ENCODE data around the gene MAP3K7CL.

The MAP3K7CL gene

DNA sequence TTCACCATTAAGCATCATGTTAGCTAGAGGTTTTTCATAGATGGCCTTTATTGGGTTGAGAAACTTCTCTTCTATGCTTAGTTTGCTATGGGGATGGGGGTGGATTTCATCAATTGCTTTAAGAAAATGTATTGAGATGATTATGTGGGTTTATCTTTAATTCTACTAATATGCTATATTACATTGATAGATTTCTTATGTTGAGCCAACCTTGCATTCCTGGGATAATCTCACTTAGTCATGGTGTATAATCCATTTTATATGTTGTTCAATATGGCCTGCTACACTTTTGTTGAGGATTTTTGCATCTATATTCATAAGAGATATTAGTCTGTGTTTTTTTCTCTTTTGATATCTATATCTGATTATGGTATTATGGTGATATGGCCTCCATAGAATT is 70.7 kb downstream of the MAP3K7CL start:
- Histone ChIP-seq H3K27me3 (ENCODE audit: low read depth, low read length) (no peaks in the 10 kb centered on the region), H4K20me1 (ENCODE audit: insufficient read depth, low read length) (no peaks in the 10 kb centered on the region), H3K36me3 (replicated peaks; ENCODE audit: low read depth, low read length) (peaks cover 58% of the 10 kb centered on the region), H3K4me1 (ENCODE audit: low read length) (peaks cover 17% of the 10 kb centered on the region), H2AFZ (ENCODE audit: low read depth, low read length) (no peak overlapping the region), H3K4me2 (ENCODE audit: low read length) (no peak overlapping the region), H3K4me3 (ENCODE audit: low read length) (no peak overlapping the region), H3K27ac (ENCODE audit: low read length) (no peak overlapping the region), H3K9ac (ENCODE audit: low read length) (no peak overlapping the region), H3K9me3 (ENCODE audit: insufficient read depth, low read length) (peaks cover 11% of the 10 kb centered on the region), H3K79me2 (ENCODE audit: low read length) (peaks cover 30% of the 10 kb centered on the region)
- no peak for TF ChIP-seq EZH2phosphoT487 (IDR thresholded peaks at IDR 0.05; ENCODE audit: low read depth)
- no peak for TF ChIP-seq CTCF (IDR thresholded peaks at IDR 0.05; ENCODE audit: low read depth, low read length)

GRCh38 chr21:29205009-29205408 is 74.6 kb downstream of the MAP3K7CL start:
- Histone ChIP-seq H3K36me3 (replicated peaks; ENCODE audit: low read depth, low read length) (peaks cover 42% of the 10 kb centered on the region), H2AFZ (ENCODE audit: low read depth, low read length) (no peak overlapping the region), H3K4me1 (ENCODE audit: low read length) (peaks cover 17% of the 10 kb centered on the region), H3K27me3 (ENCODE audit: low read depth, low read length) (no peaks in the 10 kb centered on the region), H3K79me2 (ENCODE audit: low read length) (peaks cover 17% of the 10 kb centered on the region; the same call in 1 of the 2 replicates), H3K4me2 (ENCODE audit: low read length) (no peak overlapping the region), H3K9ac (ENCODE audit: low read length) (no peak overlapping the region), H4K20me1 (ENCODE audit: insufficient read depth, low read length) (no peaks in the 10 kb centered on the region), H3K9me3 (ENCODE audit: insufficient read depth, low read length) (peaks cover 7% of the 10 kb centered on the region; the same call in 1 of the 2 replicates), H3K27ac (ENCODE audit: low read length) (no peak overlapping the region), H3K4me3 (ENCODE audit: low read length) (no peak overlapping the region)
- no peak for TF ChIP-seq CTCF (IDR thresholded peaks at IDR 0.05; ENCODE audit: low read depth, low read length)
- no peak for TF ChIP-seq EZH2phosphoT487 (IDR thresholded peaks at IDR 0.05; ENCODE audit: low read depth)

DNA sequence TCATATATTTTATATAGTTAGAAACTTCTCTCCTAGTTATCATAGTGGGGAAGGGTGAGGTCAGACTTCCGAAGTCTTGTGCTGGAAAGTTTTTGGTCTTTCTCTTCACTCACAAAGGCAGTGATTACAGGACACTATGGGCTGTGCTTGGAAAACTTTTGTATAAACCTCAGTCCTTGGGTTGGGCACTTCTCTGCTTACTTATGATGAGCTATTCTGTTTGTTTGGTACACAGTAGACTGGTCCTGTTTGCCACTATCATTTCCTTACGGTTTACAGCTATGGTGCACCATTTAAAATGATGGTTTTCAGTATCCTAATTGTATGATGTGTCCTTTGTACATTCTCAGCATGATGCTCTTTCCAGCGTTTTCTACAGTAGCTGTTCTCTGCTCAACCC is 75.5 kb downstream of the MAP3K7CL start:
- no peaks in the 10 kb centered on the region for H4K20me1 ChIP-seq (ENCODE audit: insufficient read depth, low read length)
- H2AFZ ChIP-seq (ENCODE audit: low read depth, low read length), result no peak overlapping the region
- no peak for TF ChIP-seq CTCF (IDR thresholded peaks at IDR 0.05; ENCODE audit: low read depth, low read length)
- no peak for TF ChIP-seq EZH2phosphoT487 (IDR thresholded peaks at IDR 0.05; ENCODE audit: low read depth)
- H3K9me3 ChIP-seq (ENCODE audit: insufficient read depth, low read length), result peaks cover 9% of the 10 kb centered on the region; the same call in 1 of the 2 replicates
- peaks cover 40% of the 10 kb centered on the region for H3K36me3 ChIP-seq (replicated peaks; ENCODE audit: low read depth, low read length)
- no peak overlapping the region for H3K9ac ChIP-seq (ENCODE audit: low read length)
- no peak overlapping the region for H3K27ac ChIP-seq (ENCODE audit: low read length)
- no peaks in the 10 kb centered on the region for H3K27me3 ChIP-seq (ENCODE audit: low read depth, low read length)
- peaks cover 17% of the 10 kb centered on the region for H3K4me1 ChIP-seq (ENCODE audit: low read length)
- H3K4me3 ChIP-seq (ENCODE audit: low read length), result no peak overlapping the region
- H3K4me2 ChIP-seq (ENCODE audit: low read length), result no peak overlapping the region
- H3K79me2 ChIP-seq (ENCODE audit: low read length), result peaks cover 16% of the 10 kb centered on the region; the same call in 1 of the 2 replicates

- no peak overlapping the region for H3K9ac ChIP-seq (ENCODE audit: low read length)
Measured at GRCh38 chr21:29206445-29206844, 76.0 kb downstream of the MAP3K7CL start.

More at GRCh38 chr21:29206445-29206844, 76.0 kb downstream of the MAP3K7CL start:
- Histone ChIP-seq H3K79me2 (ENCODE audit: low read length) (peaks cover 14% of the 10 kb centered on the region; the same call in 1 of the 2 replicates), H2AFZ (ENCODE audit: low read depth, low read length) (no peak overlapping the region), H3K36me3 (replicated peaks; ENCODE audit: low read depth, low read length) (peaks cover 40% of the 10 kb centered on the region), H3K4me3 (ENCODE audit: low read length) (no peak overlapping the region), H3K27me3 (ENCODE audit: low read depth, low read length) (no peaks in the 10 kb centered on the region), H3K27ac (ENCODE audit: low read length) (no peak overlapping the region), H3K4me1 (ENCODE audit: low read length) (peaks cover 17% of the 10 kb centered on the region), H3K9me3 (ENCODE audit: insufficient read depth, low read length) (peaks cover 8% of the 10 kb centered on the region; the same call in 1 of the 2 replicates), H4K20me1 (ENCODE audit: insufficient read depth, low read length) (no peaks in the 10 kb centered on the region), H3K4me2 (ENCODE audit: low read length) (no peak overlapping the region)
- no peak for TF ChIP-seq EZH2phosphoT487 (IDR thresholded peaks at IDR 0.05; ENCODE audit: low read depth)
- TF ChIP-seq CTCF (IDR thresholded peaks at IDR 0.05; ENCODE audit: low read depth, low read length), result no peak

All from OCI-LY3 (cell line).